KOPT-K1 (cell line): ENCODE measurements around the gene UROD.
A peak's percentile ranks its signal among the peaks of the same experiment; 100 is the strongest.

ENCODE experiments used
- H3K27ac ChIP-seq: fragments of 200-600 bp; sonication (generic); 2 replicates; pipeline ENCODE4 v1.5.1; 2016; ENCODE audit warnings: antibody characterized with exemption, mild to moderate bottlenecking, low read depth, low read length; ENCODE audit not compliant: poor library complexity, severe bottlenecking
- H3K36me3 ChIP-seq: fragments of 200-600 bp; sonication (generic); 2 replicates; pipeline ENCODE4 v1.5.1; 2017; ENCODE audit warnings: antibody characterized with exemption, mild to moderate bottlenecking, low read length, moderate library complexity; ENCODE audit not compliant: insufficient read depth
- H3K9me3 ChIP-seq: fragments of 200-600 bp; sonication (generic); 2 replicates; pipeline ENCODE4 v1.5.1; 2017; ENCODE audit warnings: antibody characterized with exemption, low read length, mild to moderate bottlenecking; ENCODE audit not compliant: insufficient read depth, poor library complexity, severe bottlenecking

The UROD gene

GRCh38 chr1:45002650-45003645 lies 9.1 kb upstream of the UROD start:
- H3K9me3 ChIP-seq = no peaks in the 10 kb centered on the region
- peaks cover 61% of the 10 kb centered on the region for H3K36me3 ChIP-seq
- no peak overlapping the region for H3K27ac ChIP-seq

GRCh38 chr1:45003741-45004140 lies 8.3 kb upstream of the UROD start:
- no peaks in the 10 kb centered on the region for H3K9me3 ChIP-seq
- peaks cover 69% of the 10 kb centered on the region for H3K36me3 ChIP-seq
- H3K27ac ChIP-seq = no peak overlapping the region

DNA sequence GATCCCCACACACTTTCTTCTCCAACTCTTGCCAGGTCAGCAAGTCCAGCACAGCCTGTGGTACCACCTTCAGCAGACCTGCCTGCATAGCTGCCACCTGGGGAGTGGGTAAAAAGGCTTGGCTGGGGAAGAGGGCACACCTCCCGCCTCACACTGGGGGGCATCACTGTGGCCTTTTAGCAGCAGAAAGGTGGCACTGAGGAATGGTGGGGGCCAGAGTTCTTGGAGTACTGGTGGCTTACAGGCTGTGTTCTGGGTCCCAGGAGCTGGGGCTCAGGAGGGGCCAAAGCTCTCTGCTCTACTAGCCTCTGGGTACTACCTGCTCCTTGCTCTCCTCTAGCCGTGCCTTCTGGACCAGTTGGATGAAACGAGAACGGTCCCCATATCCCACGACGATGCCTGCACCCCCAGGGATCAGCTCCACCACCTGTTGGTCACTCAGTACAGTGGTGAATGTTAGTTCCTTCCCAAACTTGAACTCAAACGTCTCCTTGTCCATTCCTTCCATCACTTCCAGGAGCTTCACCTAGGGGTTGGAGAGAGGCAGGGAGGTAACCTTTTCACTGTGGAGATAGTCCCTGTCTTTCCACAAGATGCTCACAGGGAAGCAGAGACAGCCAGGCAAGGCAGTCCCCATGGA lies 7.7 kb upstream of the UROD start:
- no peaks in the 10 kb centered on the region for H3K9me3 ChIP-seq
- H3K36me3 ChIP-seq = peaks cover 76% of the 10 kb centered on the region

GRCh38 chr1:45005761-45006160 lies 6.3 kb upstream of the UROD start:
- Histone ChIP-seq H3K27ac (no peak overlapping the region), H3K9me3 (no peaks in the 10 kb centered on the region), H3K36me3 (peaks cover 79% of the 10 kb centered on the region)

More for the DNA sequence above, 7.7 kb upstream of the UROD start:
- H3K27ac ChIP-seq = no peak overlapping the region

DNA sequence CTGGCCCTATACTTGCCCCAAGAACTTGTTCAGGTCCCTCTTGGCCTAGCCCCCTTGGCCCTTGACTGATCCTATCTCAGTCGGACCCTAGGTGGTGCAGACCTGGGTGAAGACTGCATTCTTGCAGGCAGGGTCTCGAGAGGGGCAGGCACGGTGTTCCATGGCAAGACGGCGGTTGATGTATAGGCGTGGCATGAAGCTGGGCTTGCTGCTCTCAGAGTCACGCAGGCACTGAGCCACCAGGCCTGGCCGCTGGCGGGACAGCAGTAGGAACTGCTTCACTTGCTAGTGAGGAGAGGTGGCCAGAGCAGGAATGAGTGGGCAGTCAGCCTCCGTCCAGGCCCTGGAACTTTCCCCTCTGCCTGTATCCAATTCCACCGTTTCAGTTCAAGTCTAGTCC lies 4.7 kb upstream of the UROD start:
- peaks cover 74% of the 10 kb centered on the region for H3K36me3 ChIP-seq
- H3K9me3 ChIP-seq = no peaks in the 10 kb centered on the region
- H3K27ac ChIP-seq = no peak overlapping the region

DNA sequence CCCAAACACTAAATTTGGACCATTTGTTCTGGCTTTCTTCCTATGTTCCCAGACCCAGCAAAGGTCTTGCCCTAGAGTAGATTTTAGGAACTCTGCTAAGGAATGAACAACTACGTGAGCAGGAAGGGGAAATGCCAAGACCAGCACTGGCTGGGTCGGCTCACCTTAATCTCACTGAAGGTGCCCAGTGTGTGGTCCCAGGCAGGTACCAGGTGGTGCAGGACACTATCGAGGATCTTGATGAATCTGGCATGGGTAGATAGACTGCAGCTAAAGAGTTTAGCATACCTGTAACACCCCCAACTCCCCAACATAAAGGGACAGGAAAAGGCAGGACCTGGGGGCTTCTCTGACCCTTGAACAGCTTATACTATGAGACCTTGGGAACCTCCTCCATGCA lies 4.0 kb upstream of the UROD start:
- H3K36me3 ChIP-seq = peaks cover 67% of the 10 kb centered on the region
- no peak overlapping the region for H3K27ac ChIP-seq
- no peaks in the 10 kb centered on the region for H3K9me3 ChIP-seq

GRCh38 chr1:45008516-45008915 lies 3.5 kb upstream of the UROD start:
- Histone ChIP-seq H3K36me3 (peaks cover 62% of the 10 kb centered on the region), H3K9me3 (no peaks in the 10 kb centered on the region), H3K27ac (no peak overlapping the region)

DNA sequence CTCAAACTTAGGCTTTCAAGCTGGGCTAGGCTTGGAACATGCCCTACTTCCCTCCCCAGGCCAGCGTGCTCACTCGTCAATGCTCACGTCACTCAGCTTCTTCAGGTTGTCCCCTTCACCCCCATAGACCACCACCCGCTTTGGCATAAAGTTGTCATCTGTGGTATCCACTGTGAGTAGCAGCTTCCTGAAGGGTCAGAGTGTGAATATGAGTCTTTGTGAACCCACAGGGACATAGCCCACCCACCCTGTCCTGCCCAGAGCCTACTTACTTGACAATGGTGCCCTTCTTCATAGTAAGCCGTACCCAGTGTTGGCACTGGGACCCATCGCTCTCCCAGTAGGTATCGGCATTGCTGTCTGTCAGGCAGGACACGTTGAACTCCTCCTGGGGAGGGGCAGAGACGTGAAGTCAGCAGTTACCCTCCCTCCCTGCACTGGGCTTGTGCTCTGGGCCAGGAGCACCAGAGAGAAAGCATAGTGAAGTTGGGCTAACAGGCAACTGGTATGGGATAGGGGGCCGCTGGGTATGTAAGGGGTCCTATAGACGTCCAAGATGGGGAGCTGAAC lies 2.7 kb upstream of the UROD start:
- Histone ChIP-seq H3K36me3 (peaks cover 54% of the 10 kb centered on the region), H3K27ac (no peak overlapping the region), H3K9me3 (no peaks in the 10 kb centered on the region)

DNA sequence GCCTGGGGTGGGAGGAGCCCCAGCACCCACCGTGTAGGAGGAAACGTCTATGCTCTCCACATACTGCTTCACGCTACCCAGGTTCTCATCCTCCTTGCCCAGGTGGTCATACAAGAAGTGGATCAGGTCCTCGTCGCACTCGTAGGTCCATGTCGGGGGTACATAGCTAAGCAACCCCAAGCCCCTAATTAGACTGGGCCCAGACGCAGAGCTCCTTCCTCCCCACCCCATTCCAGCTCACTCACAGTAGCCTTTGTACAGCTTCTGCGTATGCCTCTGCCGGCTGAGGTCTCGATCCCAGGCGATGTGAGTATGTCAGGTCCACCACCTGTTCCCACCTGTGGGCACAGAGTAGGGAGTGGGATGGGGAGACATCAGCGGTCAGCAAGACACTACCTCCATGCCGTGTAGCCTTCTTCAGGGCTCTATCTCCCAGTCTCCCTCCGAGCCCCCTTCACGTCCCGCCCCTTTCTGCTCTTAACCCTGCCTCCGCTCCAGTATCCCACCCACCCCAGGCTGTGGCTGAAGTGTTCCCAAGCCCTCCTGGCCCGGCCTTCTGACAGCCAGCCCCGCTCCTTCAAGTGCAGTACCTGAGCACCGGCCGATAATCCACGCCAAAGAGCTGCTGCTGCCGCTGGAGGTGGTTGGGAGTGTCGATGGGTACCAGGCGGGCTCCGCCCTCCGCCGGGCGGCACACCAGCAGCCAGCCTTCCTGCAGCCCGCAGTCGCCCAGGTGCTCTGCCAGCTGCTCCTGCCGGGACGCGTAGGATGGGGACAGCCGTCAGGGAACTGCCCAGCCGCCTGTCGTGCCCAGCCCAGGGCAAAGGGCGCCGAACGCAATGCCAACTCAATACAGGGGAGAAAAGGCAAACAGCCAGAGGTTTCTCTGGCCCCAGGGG lies 1.8 kb upstream of the UROD start:
- Histone ChIP-seq H3K36me3 (peaks cover 51% of the 10 kb centered on the region), H3K9me3 (no peaks in the 10 kb centered on the region), H3K27ac (peak overlapping the region; percentile 51)

DNA sequence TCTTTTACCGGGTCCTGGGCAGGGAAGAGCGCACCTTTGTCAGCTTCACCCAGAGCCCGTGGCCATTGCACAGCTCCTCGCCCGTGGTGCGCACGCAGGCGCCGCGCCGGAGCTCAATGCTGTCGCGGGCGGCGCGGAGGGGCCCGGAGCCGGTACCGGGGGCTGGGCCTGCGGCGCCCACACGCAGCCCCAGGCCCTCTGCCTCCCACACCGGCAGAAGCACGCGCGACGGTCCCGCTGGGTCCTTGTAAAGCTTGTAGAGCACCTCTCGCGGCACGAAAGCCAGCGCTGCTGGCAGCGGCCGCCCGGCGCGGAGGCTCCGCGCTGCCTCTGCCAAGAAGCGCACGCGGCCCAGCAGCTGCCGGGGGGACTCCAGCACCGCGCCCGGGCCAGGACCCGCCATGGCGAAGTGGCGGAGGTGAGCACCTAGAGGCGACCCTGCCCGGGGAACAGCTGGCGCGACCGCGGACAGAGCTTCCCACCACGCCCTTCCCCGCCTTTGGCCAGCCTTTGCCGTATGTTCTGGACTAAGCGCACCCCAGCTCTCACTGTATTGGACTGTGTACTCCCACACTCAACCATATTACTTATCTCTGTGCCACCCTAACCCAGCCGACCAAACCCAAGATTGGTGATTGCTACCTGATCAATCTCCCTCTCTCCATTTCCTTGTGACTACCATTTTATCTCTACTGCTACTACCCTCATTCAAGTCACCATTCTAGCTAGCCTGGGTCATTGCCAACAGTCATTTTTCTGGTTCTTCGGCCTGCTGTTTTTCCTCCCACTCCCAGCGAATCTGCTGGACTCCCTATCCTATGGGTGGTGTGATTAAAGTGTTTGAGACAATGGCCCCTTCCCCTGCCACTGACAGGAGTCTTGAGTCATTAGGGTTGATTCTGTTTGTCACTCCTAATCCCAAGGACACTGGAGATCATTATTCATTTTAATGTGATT lies 921 bp upstream of the UROD start, which contains the start of gene HECTD3:
HECTD3 (minus strand) TSS at position 470 of the 957 bp plus-strand sequence; CDS start at position 403, 67 bp downstream.
- Histone ChIP-seq H3K36me3 (peaks cover 43% of the 10 kb centered on the region), H3K9me3 (no peaks in the 10 kb centered on the region), H3K27ac (peak within 1 kb of the TSS; percentile 51)

- Histone ChIP-seq H3K36me3 (peaks cover 27% of the 10 kb centered on the region), H3K27ac (peak overlapping the region; percentile 51), H3K9me3 (no peaks in the 10 kb centered on the region)
Observed at GRCh38 chr1:45012639-45013278, 705 bp downstream of the UROD start.

- Histone ChIP-seq H3K27ac (no peak overlapping the region), H3K36me3 (peaks cover 18% of the 10 kb centered on the region), H3K9me3 (no peaks in the 10 kb centered on the region)
Observed at GRCh38 chr1:45013551-45014209, 1.6 kb downstream of the UROD start.
